ENCODE measurements around the gene DNASE2. TPM values are rescaled to one million over a fixed set of nuclear protein-coding genes. Genes with fewer than 3 reads are reported as not detected.

The DNASE2 gene
- total RNA-seq (10 to 100 TPM; 10.4 to 11.1 TPM), total RNA-seq (5.7 to 43.5 (median 26.9) reads per million in 172 experiments)
- polyA plus RNA-seq (2013, experiment 1 of 2), result 29.9 TPM
- 27.4 TPM for polyA plus RNA-seq (2013, experiment 2 of 2)

GRCh38 chr19:12881172-12881808, at the start of gene DNASE2:
DNASE2 (minus strand) TSS chr19:12881449; CDS start chr19:12881375, 74 bp downstream.
- no peaks in the 10 kb centered on the region for H3K27me3 Mint-ChIP-seq
- CTCF ChIA-PET, result interaction anchor here (0.9 to 2.8 kb wide), 2 partner anchors 10 to 84 kb away, joined by 4 to 14 read pairs; partner anchors contain the start of gene GCDH
- peaks cover 52% of the 10 kb centered on the region for H3K4me1 ChIP-seq (ENCODE audit: insufficient read depth, low read length)

GRCh38 chr19:12930002-12930645, 48.9 kb upstream of the DNASE2 start:
- Mint-ChIP-seq H3K4me1 (ENCODE audit: low read depth) (peaks cover 24% of the 10 kb centered on the region), H3K9me3 (no peaks in the 10 kb centered on the region), H3K36me3 (ENCODE audit: low read depth) (peaks cover 69% of the 10 kb centered on the region), H3K27ac (no peak overlapping the region), H3K4me3 (no peak overlapping the region), H3K27me3 (no peaks in the 10 kb centered on the region)
- POLR2A ChIA-PET, result interaction anchor here (0.5 to 0.9 kb wide), 2 partner anchors 38 to 39 kb away, joined by 3 to 4 read pairs; partner anchors contain the start of gene GCDH
- Histone ChIP-seq H3K4me1 (ENCODE audit: insufficient read depth, low read length) (peaks cover 25% of the 10 kb centered on the region), H3K36me3 (ENCODE audit: insufficient read depth, low read length) (peaks cover 54% of the 10 kb centered on the region), H3K4me3 (ENCODE audit: low read length) (no peak overlapping the region), H3K27me3 (ENCODE audit: control insufficient read depth in 1 of 2, insufficient read depth in 2 of 2, low read length in 2 of 2) (no peaks in the 10 kb centered on the region), H3K27ac (ENCODE audit: low read depth in 1 of 2, low read length in 2 of 2) (no peak overlapping the region), H3K9me3 (ENCODE audit: control insufficient read depth in 1 of 2, insufficient read depth in 1 of 2, low read length in 2 of 2) (no peaks in the 10 kb centered on the region)
- intact Hi-C loops (cut with DNase I, micrococcal nuclease), result loop anchor here (10.0 kb wide), 3 partner anchors 125 to 195 kb away; partner anchors contain the start of genes GET3 (in 1 of the 2), PRDX2 (in 1 of the 2), RNASEH2A (in 1 of the 2) and THSD8 (in 1 of the 2)
- no peak for ATAC-seq (ENCODE audit: poor library complexity)
- no peak for DNase-seq
- TF ChIP-seq CTCF (IDR thresholded peaks at IDR 0.05), result no peak
- CTCF ChIA-PET, result interaction anchor here (1.3 kb wide), 1 partner anchor 48 kb away, joined by 3 read pairs; no protein-coding TSS in a partner anchor

More at GRCh38 chr19:12881172-12881808, at the start of gene DNASE2:
- ATAC-seq (ENCODE audit: poor library complexity) (peak; percentile 74), DNase-seq (peak; percentile 73 to 95 (median 86))
- Histone ChIP-seq H3K27ac (ENCODE audit: low read depth in 1 of 2, low read length in 2 of 2) (peak within 1 kb of the TSS; percentile 46 to 58), H3K4me3 (ENCODE audit: low read length) (peak within 1 kb of the TSS; percentile 89), H3K27me3 (ENCODE audit: control insufficient read depth in 1 of 2, insufficient read depth in 2 of 2, low read length in 2 of 2) (no peaks in the 10 kb centered on the region), H3K9me3 (ENCODE audit: control insufficient read depth in 1 of 2, insufficient read depth in 1 of 2, low read length in 2 of 2) (peaks cover 10 to 26% of the 10 kb centered on the region in 2 experiments), H3K36me3 (ENCODE audit: insufficient read depth, low read length) (peaks cover 15% of the 10 kb centered on the region)
- Mint-ChIP-seq H3K36me3 (ENCODE audit: low read depth) (peaks cover 22% of the 10 kb centered on the region), H3K4me3 (peak within 1 kb of the TSS; percentile 89), H3K27ac (peak within 1 kb of the TSS; percentile 86), H3K9me3 (no peaks in the 10 kb centered on the region), H3K4me1 (ENCODE audit: low read depth) (peaks cover 23% of the 10 kb centered on the region)
- intact Hi-C loops (cut with DNase I, micrococcal nuclease), result no loop called here
- TF ChIP-seq CTCF (IDR thresholded peaks at IDR 0.05), result no peak
- POLR2A ChIA-PET, result interaction anchor here (1.0 to 2.5 kb wide), 4 partner anchors 9 to 38 kb away, joined by 4 to 13 read pairs (median 5); partner anchors contain the start of genes GCDH and SYCE2

- intact Hi-C loops (cut with DNase I, micrococcal nuclease), result no loop called here
- H3K9me3 ChIP-seq (ENCODE audit: control insufficient read depth in 1 of 2, insufficient read depth in 1 of 2, low read length in 2 of 2), result no peaks in the 10 kb centered on the region
- peaks cover 3% of the 10 kb centered on the region for H3K4me1 Mint-ChIP-seq (ENCODE audit: low read depth)
- no peak overlapping the region for H3K27ac Mint-ChIP-seq
- ChIA-PET CTCF (no interaction called here), POLR2A (no interaction called here)
- no peak overlapping the region for H3K4me3 ChIP-seq (ENCODE audit: low read length)
- ATAC-seq (ENCODE audit: poor library complexity) (no peak), DNase-seq (no peak)
- no peak for TF ChIP-seq CTCF (IDR thresholded peaks at IDR 0.05)
- no peaks in the 10 kb centered on the region for H3K27me3 ChIP-seq (ENCODE audit: control insufficient read depth in 1 of 2, insufficient read depth in 2 of 2, low read length in 2 of 2)
- H3K27ac ChIP-seq (ENCODE audit: low read depth in 1 of 2, low read length in 2 of 2), result no peak overlapping the region
- H3K36me3 Mint-ChIP-seq (ENCODE audit: low read depth), result peaks cover 65% of the 10 kb centered on the region
- peaks cover 1% of the 10 kb centered on the region for H3K4me1 ChIP-seq (ENCODE audit: insufficient read depth, low read length)
- H3K36me3 ChIP-seq (ENCODE audit: insufficient read depth, low read length), result peaks cover 66% of the 10 kb centered on the region
- no peaks in the 10 kb centered on the region for H3K9me3 Mint-ChIP-seq
- H3K4me3 Mint-ChIP-seq, result no peak overlapping the region
- no peaks in the 10 kb centered on the region for H3K27me3 Mint-ChIP-seq
These were observed 43.5 kb upstream of the DNASE2 start for GRCh38 chr19:12924621-12925310.
